Erythroblast (primary cell): ENCODE measurements around the gene NR3C1.

Experiments used
- GATA1 ChIP-seq: IDR thresholded peaks from 2 replicates; pipeline ENCODE4 v1.6.1; 2011; ENCODE audit warnings: low read depth, mild to moderate bottlenecking, control low read depth, low read length, moderate library complexity
- POLR2A ChIP-seq: IDR thresholded peaks from 2 replicates; pipeline ENCODE4 v1.6.1; 2011; ENCODE audit warnings: mild to moderate bottlenecking, low read length

DNA sequence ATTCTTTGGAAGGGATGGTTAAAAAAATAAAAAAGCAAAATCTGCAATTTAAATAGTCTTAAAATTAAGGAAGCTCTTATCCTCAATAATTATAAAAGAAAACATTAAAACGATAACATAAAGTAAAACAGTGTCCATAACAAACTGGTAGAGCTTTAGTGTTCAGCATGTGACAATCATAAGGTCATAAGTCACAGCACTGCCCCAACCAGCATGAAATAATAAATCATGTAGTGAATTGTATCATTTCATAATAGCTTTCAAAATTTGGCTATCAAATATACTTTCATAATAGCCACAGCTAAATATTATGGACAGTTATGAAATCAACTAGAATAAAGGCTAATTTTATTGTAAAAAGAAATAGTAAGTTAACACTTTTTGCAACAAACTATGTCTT, 10.0 kb downstream of the NR3C1 start:
- TF ChIP-seq POLR2A = no peak
- TF ChIP-seq GATA1 = no peak
